NCI-H526 (cell line): Measurements from ENCODE around the gene GALNT17.

Experiments
- DNase-seq, 2 experiments: peaks; one replicate each; lab custom pipeline; 2025; lab: John Stamatoyannopoulos, UW

Gene GALNT17

GRCh38 chr7:71285571-71286145 is 153.7 kb downstream of the GALNT17 start:
- no peak for DNase-seq

GRCh38 chr7:71286336-71286735 is 154.4 kb downstream of the GALNT17 start:
- no peak for DNase-seq

DNA sequence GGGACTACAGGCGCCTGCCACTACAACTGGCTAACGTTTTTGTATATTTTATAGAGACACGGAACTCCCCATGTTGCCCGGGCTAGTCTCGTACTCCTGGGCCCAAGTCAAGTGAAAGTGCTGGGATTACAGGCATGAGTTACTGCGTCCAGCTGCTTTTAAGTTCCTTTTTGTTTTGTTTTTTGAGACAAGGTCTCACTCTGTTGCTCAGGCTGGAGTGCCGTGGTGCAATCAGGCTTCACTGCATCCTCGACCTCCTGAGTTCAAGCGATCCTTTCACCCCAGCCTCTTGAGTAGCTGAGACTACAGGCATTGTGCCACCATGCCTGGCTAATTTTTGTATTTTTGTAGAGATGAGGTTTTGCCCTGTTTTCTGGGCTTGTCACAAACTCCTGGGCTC is 155.0 kb downstream of the GALNT17 start:
- no peak for DNase-seq

GRCh38 chr7:71290452-71290851 is 158.5 kb downstream of the GALNT17 start:
- DNase-seq, result no peak

DNA sequence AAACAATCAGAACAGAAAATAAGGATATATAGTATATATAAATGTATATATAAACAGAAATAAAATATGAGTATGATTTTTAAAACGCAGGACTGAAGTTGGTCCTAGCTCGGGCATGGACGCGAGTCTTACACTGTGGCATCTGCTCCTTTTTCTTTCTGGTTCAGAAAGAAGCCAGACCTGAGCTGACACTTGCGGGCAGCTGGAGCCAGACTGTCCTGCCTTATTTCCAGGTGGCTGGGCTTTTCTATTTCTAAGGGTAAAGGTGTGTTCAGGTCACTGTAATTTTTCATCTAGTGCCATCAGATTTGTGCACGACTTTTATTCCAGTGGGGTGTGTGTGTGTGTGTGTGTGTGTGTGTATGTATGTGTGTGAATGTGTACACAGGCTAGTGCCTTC is 166.4 kb downstream of the GALNT17 start:
- no peak for DNase-seq

DNA sequence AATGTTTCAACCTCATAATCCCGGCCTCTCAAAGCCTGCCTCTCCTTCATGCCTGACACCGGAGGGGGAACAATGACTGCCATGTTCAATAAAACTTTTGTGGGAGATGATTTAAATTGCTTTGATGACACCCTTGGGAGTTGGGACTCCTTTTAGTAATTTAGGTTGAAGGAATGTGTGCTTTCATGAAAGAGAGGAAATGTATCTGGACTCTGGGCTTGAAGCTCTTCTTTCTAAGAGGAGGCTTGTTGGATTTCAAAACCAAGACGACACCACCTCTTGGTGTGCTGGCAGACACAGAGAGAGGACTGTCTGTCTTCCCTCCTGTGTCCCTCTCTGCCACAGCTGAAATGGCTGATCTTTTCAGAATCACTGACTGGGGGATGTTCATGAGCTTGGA is 168.1 kb downstream of the GALNT17 start:
- no peak for DNase-seq

DNA sequence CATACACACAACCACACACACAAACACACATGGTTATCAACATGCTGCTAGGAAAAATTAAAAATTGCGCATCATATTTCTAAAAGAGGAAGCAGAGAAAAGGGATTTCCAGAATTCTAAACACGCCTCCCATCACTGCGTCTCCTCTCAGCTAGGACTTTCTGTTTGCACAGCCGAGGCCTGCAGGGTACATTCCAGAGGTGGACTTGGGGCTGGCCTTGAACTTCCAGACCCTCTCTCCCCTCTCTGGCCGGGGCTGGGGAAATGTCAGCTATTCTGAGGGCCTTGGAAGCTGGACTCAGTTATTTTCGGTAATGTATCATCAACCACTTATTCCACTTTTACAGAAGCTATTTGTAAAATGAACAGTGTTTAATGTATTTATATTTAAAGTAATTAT is 168.7 kb downstream of the GALNT17 start:
- DNase-seq, result no peak

GRCh38 chr7:71301167-71301566 is 169.2 kb downstream of the GALNT17 start:
- DNase-seq, result no peak

- no peak for DNase-seq
Measured at GRCh38 chr7:71303566-71303965, 171.6 kb downstream of the GALNT17 start.

DNA sequence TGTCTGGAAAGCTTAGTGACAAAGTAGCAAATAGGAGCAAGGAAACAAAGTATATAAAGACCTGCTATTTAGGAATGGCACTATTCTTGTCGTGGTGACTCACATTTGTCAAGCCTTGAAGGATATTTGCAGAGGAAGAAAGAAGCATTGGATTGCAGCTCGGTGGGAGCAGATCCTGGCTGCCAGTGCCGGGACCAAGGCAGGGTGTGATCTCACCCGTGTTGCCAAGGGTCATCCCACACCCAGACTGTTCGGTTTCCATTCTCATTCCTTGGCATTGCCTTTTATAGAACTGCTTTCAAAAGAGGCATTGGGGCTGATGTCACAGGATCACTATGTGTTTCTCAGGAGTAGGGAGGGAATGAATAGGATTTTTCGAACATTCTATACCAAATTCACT is 176.2 kb downstream of the GALNT17 start:
- DNase-seq, result no peak

DNA sequence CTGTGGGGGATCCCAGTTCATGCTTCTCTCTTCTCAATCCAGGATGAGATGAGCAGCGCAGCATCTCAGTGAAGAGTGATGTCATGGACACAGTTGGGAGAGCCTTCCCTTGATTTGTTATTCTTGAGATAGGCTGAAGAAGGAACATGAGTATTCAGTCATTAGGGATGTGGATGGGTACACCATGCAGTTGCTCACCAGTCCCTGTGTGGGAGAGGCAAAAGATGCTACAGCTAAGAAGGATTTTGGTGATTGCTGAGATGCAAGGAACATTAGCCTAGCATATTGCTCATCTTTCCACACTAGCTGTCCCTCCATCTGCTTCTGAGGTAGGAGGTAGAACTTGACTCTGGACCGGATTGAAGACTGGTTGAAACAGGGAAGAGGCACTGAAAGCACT is 179.6 kb downstream of the GALNT17 start:
- DNase-seq, result no peak

GRCh38 chr7:71312755-71313490 is 181.0 kb downstream of the GALNT17 start:
- no peak for DNase-seq

DNA sequence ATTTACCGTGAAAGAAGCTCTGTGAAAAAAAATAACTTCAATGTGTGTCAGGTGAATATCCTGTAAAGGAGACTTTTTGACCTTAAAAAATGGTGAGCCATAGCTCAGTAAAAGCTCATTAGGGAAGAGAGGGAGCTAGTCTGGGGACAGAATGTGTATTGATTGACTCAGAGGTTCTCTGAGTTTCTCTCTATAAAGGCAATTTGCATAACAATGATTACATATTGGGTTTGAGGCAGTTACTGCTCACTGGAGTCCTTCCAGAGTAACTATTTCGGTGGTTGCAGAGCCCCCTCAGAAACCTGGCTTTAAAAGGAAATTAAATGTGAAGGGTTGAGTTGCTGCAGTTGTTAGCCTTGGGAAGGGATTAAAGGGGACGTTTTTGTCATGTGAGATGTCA is 181.6 kb downstream of the GALNT17 start:
- no peak for DNase-seq

GRCh38 chr7:71320916-71321315 is 189.0 kb downstream of the GALNT17 start:
- no peak for DNase-seq

DNA sequence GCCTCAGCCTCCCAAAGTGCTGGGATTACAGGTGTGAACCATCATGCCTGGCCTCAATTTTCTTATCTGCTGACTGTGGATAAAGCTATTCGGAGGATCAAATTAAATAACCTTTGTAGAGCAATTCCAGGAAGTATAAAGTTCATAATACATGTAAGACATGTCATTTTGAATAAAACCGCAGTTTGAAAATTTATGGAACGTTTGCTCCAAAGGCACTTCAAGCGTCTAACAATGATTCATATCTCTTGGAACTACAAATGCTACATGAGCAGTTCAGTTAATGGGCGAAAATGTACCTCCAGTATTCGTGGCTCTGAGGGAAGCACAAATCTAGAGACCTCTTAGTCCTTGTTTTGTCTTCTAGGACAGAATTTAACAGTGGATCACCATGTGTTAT is 190.3 kb downstream of the GALNT17 start:
- no peak for DNase-seq

- no peak for DNase-seq
Measured at GRCh38 chr7:71323726-71324125, 191.8 kb downstream of the GALNT17 start.

- DNase-seq, result no peak
Measured at GRCh38 chr7:71325151-71325550, 193.2 kb downstream of the GALNT17 start.

DNA sequence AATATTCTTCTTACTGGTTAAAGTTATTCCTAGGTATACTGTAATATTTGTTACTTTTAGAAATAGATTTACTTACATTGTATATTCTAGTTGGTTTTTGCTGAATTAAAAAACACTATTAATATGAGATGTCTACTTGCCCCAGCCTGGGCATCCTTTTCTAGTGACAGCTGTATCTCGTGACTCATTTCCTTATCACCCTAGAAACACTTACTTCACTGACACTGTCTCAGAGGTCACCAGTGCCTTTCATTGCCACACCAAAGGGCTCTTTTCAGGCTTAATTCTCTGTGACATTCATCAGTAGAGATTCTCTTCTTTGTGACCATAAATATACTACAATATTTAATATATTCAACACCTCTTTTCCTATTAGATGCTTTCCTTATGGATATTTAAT is 194.7 kb downstream of the GALNT17 start:
- no peak for DNase-seq

GRCh38 chr7:71327946-71328345 is 196.0 kb downstream of the GALNT17 start:
- DNase-seq, result no peak

DNA sequence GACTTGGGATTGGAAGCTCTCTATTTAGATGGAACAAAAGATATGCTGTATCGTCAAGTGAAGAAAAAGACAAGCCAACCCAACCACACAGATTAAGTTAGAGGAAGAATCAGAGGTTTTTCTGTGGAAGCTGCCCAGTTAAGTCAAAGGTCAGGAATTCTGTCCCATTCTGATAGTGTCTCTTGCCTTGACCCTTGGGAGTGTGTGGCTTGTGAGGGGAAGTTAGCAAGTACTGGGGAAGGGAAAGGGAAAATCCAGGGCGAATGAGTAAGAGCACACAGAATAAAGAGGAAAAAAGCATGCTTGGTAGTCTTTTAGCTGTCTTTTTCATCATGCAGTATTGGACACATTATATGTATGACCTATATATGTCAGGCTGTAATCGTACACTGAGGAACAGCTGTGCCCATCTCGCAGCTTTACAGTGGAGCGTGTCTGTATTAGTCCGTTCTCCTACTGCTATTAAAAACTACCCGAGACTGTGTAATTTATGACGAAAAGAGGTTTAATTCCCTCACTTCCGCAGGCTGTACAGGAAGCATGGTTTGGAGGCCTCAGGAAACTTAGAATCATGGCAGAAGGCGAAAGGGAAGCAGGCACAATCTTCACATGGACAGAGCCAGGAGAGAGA is 197.2 kb downstream of the GALNT17 start:
- no peak for DNase-seq

GRCh38 chr7:71332207-71332606 is 200.3 kb downstream of the GALNT17 start:
- no peak for DNase-seq

DNA sequence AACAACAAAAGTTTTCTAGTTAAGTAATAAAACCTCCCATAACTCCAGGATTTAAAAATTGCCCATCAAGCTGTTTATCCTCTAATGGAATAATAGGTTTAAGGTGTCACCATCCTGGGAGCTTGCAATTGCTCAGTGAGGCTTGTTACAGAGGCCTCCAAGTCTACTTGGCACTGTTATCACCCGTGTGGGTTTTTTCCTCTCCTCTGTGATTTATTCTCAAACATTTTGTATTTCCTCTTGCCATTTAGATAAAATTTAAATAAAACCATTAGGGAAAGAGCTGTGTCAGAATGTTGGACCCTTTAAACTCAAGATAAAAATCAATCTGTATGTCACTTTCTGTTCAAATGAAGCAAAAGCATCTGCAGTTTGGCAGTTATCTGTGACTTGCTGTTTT is 202.6 kb downstream of the GALNT17 start:
- no peak for DNase-seq

- DNase-seq, result no peak
Measured at GRCh38 chr7:71338866-71339265, 206.9 kb downstream of the GALNT17 start.

GRCh38 chr7:71339924-71340323 is 208.0 kb downstream of the GALNT17 start:
- no peak for DNase-seq
